OCI-LY1 (cell line): ENCODE data around the gene RNU1-2.

Source experiments
- H2AFZ ChIP-seq: fragments of 200-600 bp; sonication (generic), shearing (Covaris generic); 2 replicates; pipeline ENCODE4 v1.6.0; 2014; ENCODE audit warnings: antibody characterized with exemption, mild to moderate bottlenecking, low read length
- H3F3A ChIP-seq: fragments of 200-600 bp; sonication (generic), shearing (Covaris generic); 2 replicates; pipeline ENCODE4 v1.6.0; 2014; ENCODE audit warnings: mild to moderate bottlenecking, antibody characterized with exemption, low read length, moderate library complexity; ENCODE audit not compliant: insufficient read depth
- H3K27ac ChIP-seq: fragments of 200-600 bp; sonication (generic); 2 replicates; pipeline ENCODE4 v1.5.1; 2014; ENCODE audit warnings: low read length, mixed run types, mild to moderate bottlenecking, low read depth; ENCODE audit not compliant: poor library complexity, severe bottlenecking
- H3K27me3 ChIP-seq: fragments of 200-600 bp; sonication (generic); 2 replicates; pipeline ENCODE4 v1.6.0; 2014; ENCODE audit warnings: antibody characterized with exemption, mild to moderate bottlenecking, low read length, moderate library complexity; ENCODE audit not compliant: insufficient read depth
- H3K36me3 ChIP-seq: fragments of 200-600 bp; sonication (generic); 2 replicates; pipeline ENCODE4 v1.6.1; 2014; ENCODE audit warnings: mild to moderate bottlenecking, antibody characterized with exemption, low read length, moderate library complexity, mixed read lengths; ENCODE audit not compliant: insufficient read depth
- H3K4me1 ChIP-seq: fragments of 200-600 bp; sonication (generic); 2 replicates; pipeline ENCODE4 v1.5.1; 2014; ENCODE audit warnings: mild to moderate bottlenecking, low read length, moderate library complexity; ENCODE audit not compliant: insufficient read depth, severe bottlenecking
- H3K4me2 ChIP-seq: fragments of 200-600 bp; sonication (generic), shearing (Covaris generic); 2 replicates; pipeline ENCODE4 v1.6.1; 2014; ENCODE audit warnings: low read length
- H3K4me3 ChIP-seq: fragments of 200-600 bp; sonication (generic); 2 replicates; pipeline ENCODE4 v1.5.1; 2014; ENCODE audit warnings: low read length, low read depth, mild to moderate bottlenecking, mixed read lengths; ENCODE audit not compliant: poor library complexity, severe bottlenecking
- H3K79me2 ChIP-seq: fragments of 200-600 bp; shearing (Covaris generic); 2 replicates; pipeline ENCODE4 v1.6.1; 2016; ENCODE audit warnings: mixed run types, low read length, mixed read lengths; ENCODE audit not compliant: insufficient read depth
- H3K9ac ChIP-seq: fragments of 200-600 bp; sonication (generic), shearing (Covaris generic); 2 replicates; pipeline ENCODE4 v1.6.1; 2014; ENCODE audit warnings: mild to moderate bottlenecking, low read length, mixed read lengths
- H3K9me2 ChIP-seq: fragments of 200-600 bp; sonication (generic), shearing (Covaris generic); 2 replicates; pipeline ENCODE4 v1.6.1; 2014; ENCODE audit warnings: low read depth, mild to moderate bottlenecking, low read length, mixed read lengths
- H3K9me3 ChIP-seq: fragments of 200-600 bp; shearing (Covaris generic); 2 replicates; pipeline ENCODE4 v1.6.1; 2014; ENCODE audit warnings: low read length, mixed read lengths
- H4K20me1 ChIP-seq: fragments of 200-600 bp; sonication (generic), shearing (Covaris generic); 2 replicates; pipeline ENCODE4 v1.6.0; 2016; ENCODE audit warnings: mild to moderate bottlenecking, low read length; ENCODE audit not compliant: insufficient read depth
- EZH2 ChIP-seq: fragments of 200-600 bp; sonication (generic), shearing (Covaris generic); IDR thresholded peaks from 2 replicates; pipeline ENCODE4 v1.8.0; 2017; ENCODE audit warnings: borderline replicate concordance, mixed run types, mild to moderate bottlenecking, antibody characterized with exemption, low read length, moderate library complexity, mixed read lengths
- TF ChIP-seq, protein P1 (sequence below): fragments of 200-600 bp; sonication (generic), shearing (Covaris generic); IDR thresholded peaks from 2 replicates; pipeline ENCODE4 v1.5.1; 2017; ENCODE audit warnings: mild to moderate bottlenecking, antibody characterized with exemption, low read length, moderate library complexity, mixed read lengths

The RNU1-2 gene

DNA sequence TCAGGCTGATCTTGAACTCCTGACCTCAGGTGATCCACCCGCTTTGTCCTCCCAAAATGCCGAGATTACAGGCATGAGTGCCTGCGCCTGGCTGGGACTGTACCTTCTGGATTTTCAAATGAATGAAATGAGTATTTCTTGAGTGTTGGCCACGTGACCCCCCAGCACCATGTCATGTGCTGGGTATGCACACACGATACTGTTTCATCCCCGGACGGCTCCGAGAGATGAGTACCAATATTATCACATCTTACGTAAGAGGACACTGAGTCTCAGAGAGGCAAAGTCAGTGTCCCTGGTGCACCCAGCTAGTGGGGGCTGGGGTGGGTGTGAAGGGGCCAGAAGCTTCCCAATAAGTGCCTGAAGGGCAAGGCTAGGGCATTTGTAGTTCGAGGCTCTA lies 25.2 kb downstream of the RNU1-2 start:
- no peak overlapping the region for H3K4me3 ChIP-seq
- H3K4me2 ChIP-seq: no peak overlapping the region
- no peak overlapping the region for H2AFZ ChIP-seq
- no peak overlapping the region for H3K27ac ChIP-seq
- H3K27me3 ChIP-seq: no peaks in the 10 kb centered on the region; the same call in 1 of the 2 replicates
- H3K4me1 ChIP-seq: peaks cover 6% of the 10 kb centered on the region
- TF ChIP-seq, protein P1, sequence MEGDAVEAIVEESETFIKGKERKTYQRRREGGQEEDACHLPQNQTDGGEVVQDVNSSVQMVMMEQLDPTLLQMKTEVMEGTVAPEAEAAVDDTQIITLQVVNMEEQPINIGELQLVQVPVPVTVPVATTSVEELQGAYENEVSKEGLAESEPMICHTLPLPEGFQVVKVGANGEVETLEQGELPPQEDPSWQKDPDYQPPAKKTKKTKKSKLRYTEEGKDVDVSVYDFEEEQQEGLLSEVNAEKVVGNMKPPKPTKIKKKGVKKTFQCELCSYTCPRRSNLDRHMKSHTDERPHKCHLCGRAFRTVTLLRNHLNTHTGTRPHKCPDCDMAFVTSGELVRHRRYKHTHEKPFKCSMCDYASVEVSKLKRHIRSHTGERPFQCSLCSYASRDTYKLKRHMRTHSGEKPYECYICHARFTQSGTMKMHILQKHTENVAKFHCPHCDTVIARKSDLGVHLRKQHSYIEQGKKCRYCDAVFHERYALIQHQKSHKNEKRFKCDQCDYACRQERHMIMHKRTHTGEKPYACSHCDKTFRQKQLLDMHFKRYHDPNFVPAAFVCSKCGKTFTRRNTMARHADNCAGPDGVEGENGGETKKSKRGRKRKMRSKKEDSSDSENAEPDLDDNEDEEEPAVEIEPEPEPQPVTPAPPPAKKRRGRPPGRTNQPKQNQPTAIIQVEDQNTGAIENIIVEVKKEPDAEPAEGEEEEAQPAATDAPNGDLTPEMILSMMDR: no peak
- no peak for TF ChIP-seq EZH2
- H3K9ac ChIP-seq: no peak overlapping the region
- no peaks in the 10 kb centered on the region for H3F3A ChIP-seq
- no peaks in the 10 kb centered on the region for H3K79me2 ChIP-seq
- no peaks in the 10 kb centered on the region for H4K20me1 ChIP-seq
- no peaks in the 10 kb centered on the region for H3K36me3 ChIP-seq
- no peaks in the 10 kb centered on the region for H3K9me3 ChIP-seq
- H3K9me2 ChIP-seq: no peaks in the 10 kb centered on the region

DNA sequence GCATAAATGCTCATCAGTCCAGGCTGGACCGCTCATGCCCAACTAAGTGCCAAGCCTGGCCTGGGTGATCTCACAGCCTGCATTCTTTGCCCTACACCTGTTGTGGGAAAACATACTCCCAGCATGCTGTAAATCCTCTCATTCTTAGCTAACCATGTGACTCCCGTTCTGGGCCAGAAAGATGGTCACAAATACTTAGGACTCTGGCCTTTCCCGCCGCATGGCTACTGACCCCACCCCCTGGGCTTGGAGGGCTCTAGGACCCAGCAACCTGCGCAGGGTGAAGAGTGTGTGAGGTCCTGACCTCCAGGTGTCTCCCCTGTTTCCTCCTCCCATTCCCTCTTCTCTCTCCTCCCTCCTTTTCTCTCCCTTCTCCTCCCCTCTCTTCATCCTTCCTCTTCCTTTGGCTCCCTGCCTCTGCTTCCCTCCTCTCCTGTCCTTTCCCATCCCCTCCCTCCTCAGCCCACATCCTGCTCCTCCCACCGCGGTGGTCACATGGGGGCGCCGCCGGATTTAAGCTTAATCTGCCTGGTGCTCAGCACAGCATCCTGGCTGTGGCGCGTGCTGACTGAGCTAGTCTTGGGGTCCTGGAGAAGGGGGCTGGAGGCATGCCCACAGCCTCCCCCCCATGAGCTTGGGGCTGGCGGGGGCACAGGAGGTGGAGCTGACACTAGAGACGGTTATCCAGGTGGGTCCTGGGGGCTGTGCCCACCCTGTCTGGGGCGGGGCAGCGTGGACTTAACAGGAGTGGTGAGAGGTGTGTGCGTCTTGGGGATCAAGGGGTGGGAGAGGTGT lies 25.8 kb downstream of the RNU1-2 start, which contains the start of gene CROCC:
Gene CROCC, plus strand, starts transcription at position 541 of the 795 bp plus-strand sequence. Its CDS starts 88 bp downstream, at position 629.
- Histone ChIP-seq H3K79me2 (no peaks in the 10 kb centered on the region), H4K20me1 (no peaks in the 10 kb centered on the region), H3K4me3 (peak within 1 kb of the TSS; percentile 32), H3K9me2 (no peaks in the 10 kb centered on the region), H3K27me3 (no peaks in the 10 kb centered on the region; the same call in 1 of the 2 replicates), H3K9ac (no peak within 1 kb of the TSS), H3K27ac (no peak within 1 kb of the TSS), H3K4me1 (peaks cover 6% of the 10 kb centered on the region), H3K4me2 (peak within 1 kb of the TSS; percentile 27; the same call in 1 of the 2 replicates), H2AFZ (no peak within 1 kb of the TSS), H3K9me3 (no peaks in the 10 kb centered on the region), H3F3A (no peaks in the 10 kb centered on the region), H3K36me3 (no peaks in the 10 kb centered on the region)
- TF ChIP-seq, protein P1: no peak
- no peak for TF ChIP-seq EZH2

DNA sequence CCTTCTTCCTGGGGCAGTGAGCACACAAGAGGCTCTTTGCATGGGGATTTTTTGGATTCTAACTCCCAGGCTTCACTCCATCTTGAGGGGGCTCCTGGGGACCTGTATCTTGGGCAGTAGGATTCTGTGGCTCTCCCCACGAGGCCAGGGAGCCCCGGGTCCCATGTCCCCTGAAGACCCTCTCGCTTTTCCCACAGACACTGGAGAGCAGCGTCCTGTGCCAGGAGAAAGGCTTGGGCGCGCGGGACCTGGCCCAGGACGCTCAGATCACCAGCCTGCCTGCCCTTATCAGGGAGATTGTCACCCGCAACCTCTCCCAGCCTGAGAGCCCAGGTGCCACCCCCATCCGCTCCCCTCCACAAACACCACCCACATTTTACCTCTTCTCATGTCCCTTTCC lies 26.7 kb downstream of the RNU1-2 start:
- Histone ChIP-seq H3K36me3 (no peaks in the 10 kb centered on the region), H3K27me3 (no peaks in the 10 kb centered on the region; the same call in 1 of the 2 replicates), H2AFZ (no peak overlapping the region), H3K4me3 (no peak overlapping the region), H3K4me1 (peaks cover 6% of the 10 kb centered on the region), H3K4me2 (no peak overlapping the region), H3K9me3 (no peaks in the 10 kb centered on the region), H3K79me2 (no peaks in the 10 kb centered on the region), H3K9me2 (no peaks in the 10 kb centered on the region), H3K9ac (no peak overlapping the region), H3K27ac (no peak overlapping the region), H3F3A (no peaks in the 10 kb centered on the region), H4K20me1 (no peaks in the 10 kb centered on the region)
- no peak for TF ChIP-seq EZH2
- TF ChIP-seq, protein P1: no peak
